ENCODE results near the gene OPCML. TPM values are rescaled to one million over a fixed set of nuclear protein-coding genes. Genes with fewer than 3 reads are reported as not detected.

The OPCML gene
- total RNA-seq, 1 donor from 2014 or later: 0.12 TPM

- Histone ChIP-seq H3K9me3 (no peaks in the 10 kb centered on the region), H3K27ac (no peak overlapping the region), H3K27me3 (ENCODE audit: low read depth) (no peaks in the 10 kb centered on the region), H3K4me1 (no peaks in the 10 kb centered on the region), H3K36me3 (no peaks in the 10 kb centered on the region), H3K4me3 (no peak overlapping the region)
- TF ChIP-seq CTCF (IDR thresholded peaks at IDR 0.05): no peak
- ATAC-seq (no peak), DNase-seq (no peak)
- intact Hi-C loops (cut with DNase I): no loop called here
These were observed 904.3 kb downstream of the OPCML start for GRCh38 chr11:132627981-132628380.

DNA sequence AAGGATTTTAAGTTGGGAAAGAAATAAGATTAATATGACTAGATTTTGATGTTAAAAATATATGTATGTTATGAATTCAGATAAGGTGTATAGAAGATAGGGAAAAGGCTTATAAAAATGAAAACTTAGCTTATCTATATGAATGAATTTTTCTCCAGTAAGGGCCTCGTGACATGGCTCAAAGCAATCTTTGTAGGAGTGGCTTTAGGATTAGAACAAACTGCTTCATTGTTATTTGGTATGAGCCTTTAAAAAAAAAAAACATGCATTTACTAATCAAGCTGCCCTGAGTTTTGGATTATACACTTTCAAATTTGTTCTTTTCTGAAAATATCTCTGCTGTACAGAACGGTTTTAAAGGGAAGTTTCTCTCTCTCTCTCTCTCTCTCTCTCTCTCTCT, 905.9 kb downstream of the OPCML start:
- Histone ChIP-seq H3K27ac (no peak overlapping the region), H3K4me1 (no peaks in the 10 kb centered on the region), H3K4me3 (no peak overlapping the region), H3K9me3 (no peaks in the 10 kb centered on the region), H3K27me3 (ENCODE audit: low read depth) (no peaks in the 10 kb centered on the region), H3K36me3 (no peaks in the 10 kb centered on the region)
- no peak for TF ChIP-seq CTCF (IDR thresholded peaks at IDR 0.05)
- ATAC-seq (no peak), DNase-seq (no peak)
- intact Hi-C loops (cut with DNase I): no loop called here

DNA sequence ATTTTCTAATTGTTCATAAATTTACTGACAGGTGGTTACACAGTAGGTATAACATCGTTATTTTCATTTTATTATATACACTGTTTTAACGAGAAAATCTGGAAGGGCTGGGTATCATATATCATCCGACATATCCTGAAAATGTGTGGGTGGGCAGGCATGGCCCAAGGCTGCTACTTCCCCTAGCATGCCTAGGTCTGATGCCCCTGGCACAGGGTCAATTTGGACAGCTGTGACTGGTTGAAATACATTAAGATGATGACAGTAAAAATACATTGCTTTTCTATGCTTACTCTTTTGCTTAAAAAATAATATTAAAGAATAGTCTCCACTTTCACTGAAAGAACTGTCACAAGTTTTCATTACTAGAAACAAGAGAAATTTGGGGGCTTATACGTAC, 908.8 kb downstream of the OPCML start:
- no peaks in the 10 kb centered on the region for H3K4me1 ChIP-seq
- ATAC-seq (no peak), DNase-seq (no peak)
- no peaks in the 10 kb centered on the region for H3K9me3 ChIP-seq
- no peaks in the 10 kb centered on the region for H3K36me3 ChIP-seq
- H3K27me3 ChIP-seq (ENCODE audit: low read depth): no peaks in the 10 kb centered on the region
- no peak overlapping the region for H3K27ac ChIP-seq
- intact Hi-C loops (cut with DNase I): no loop called here
- H3K4me3 ChIP-seq: no peak overlapping the region
- TF ChIP-seq CTCF (IDR thresholded peaks at IDR 0.05): no peak

- Histone ChIP-seq H3K9me3 (no peaks in the 10 kb centered on the region), H3K4me1 (no peaks in the 10 kb centered on the region), H3K27me3 (ENCODE audit: low read depth) (no peaks in the 10 kb centered on the region), H3K36me3 (no peaks in the 10 kb centered on the region), H3K27ac (no peak overlapping the region), H3K4me3 (no peak overlapping the region)
- intact Hi-C loops (cut with DNase I): no loop called here
- ATAC-seq: no peak
- no peak for TF ChIP-seq CTCF (IDR thresholded peaks at IDR 0.05)
- no peak for DNase-seq
These were observed 910.2 kb downstream of the OPCML start for GRCh38 chr11:132621976-132622580.

GRCh38 chr11:132620423-132620822, 911.9 kb downstream of the OPCML start:
- no peak for DNase-seq
- no peaks in the 10 kb centered on the region for H3K9me3 ChIP-seq

More at GRCh38 chr11:132620423-132620822, 911.9 kb downstream of the OPCML start:
- Histone ChIP-seq H3K4me1 (no peaks in the 10 kb centered on the region), H3K36me3 (no peaks in the 10 kb centered on the region), H3K27ac (no peak overlapping the region), H3K4me3 (no peak overlapping the region), H3K27me3 (ENCODE audit: low read depth) (no peaks in the 10 kb centered on the region)
- intact Hi-C loops (cut with DNase I): no loop called here
- no peak for TF ChIP-seq CTCF (IDR thresholded peaks at IDR 0.05)
- ATAC-seq: no peak

Data from lower lobe of right lung (tissue), 2 donors.